Posterior cingulate gyrus (tissue), 11 donors: Measurements from ENCODE around the gene RASGRF2.
"Not testable (repeated sequence)": the region's sequence is repeated elsewhere in the genome, so short reads cannot be mapped to it uniquely, and the experiment has no call there.

Experiments
- DNase-seq, 10 donors: peaks; one replicate each; pipeline versions ENCODE4 v3.0.0 to v3.0.0-alpha.2; 2020 to 2021; ENCODE audit warnings: mixed read lengths in 3 of 10
- intact Hi-C: fragments of 100-400 bp; cut with DNase I; formaldehyde crosslinking; loops from one replicate; pipeline ENCODE4 v1.15.1; 2023

The RASGRF2 gene

GRCh38 chr5:81105261-81105877 is 145.2 kb downstream of the RASGRF2 start:
- intact Hi-C loops, result no loop called here
- no peak for DNase-seq

- intact Hi-C loops, result no loop called here
- no peak for DNase-seq
Measured at GRCh38 chr5:81115261-81115660, 155.1 kb downstream of the RASGRF2 start.

- intact Hi-C loops, result no loop called here
Measured at GRCh38 chr5:81117566-81117965, 157.4 kb downstream of the RASGRF2 start.

GRCh38 chr5:81121273-81121672 is 161.1 kb downstream of the RASGRF2 start:
- intact Hi-C loops, result no loop called here
- DNase-seq, result no peak

More at GRCh38 chr5:81117566-81117965, 157.4 kb downstream of the RASGRF2 start:
- DNase-seq, result no peak

GRCh38 chr5:81121836-81122630 is 161.9 kb downstream of the RASGRF2 start:
- intact Hi-C loops, result no loop called here
- peak in 8 of 10 donors; percentile 28 to 85 (median 49) for DNase-seq

- DNase-seq, intact Hi-C loops: not testable (repeated sequence)
Measured at GRCh38 chr5:81124689-81125088, 164.5 kb downstream of the RASGRF2 start.

- DNase-seq, result no peak
- intact Hi-C loops, result no loop called here
Measured at GRCh38 chr5:81125959-81126358, 165.8 kb downstream of the RASGRF2 start.

- intact Hi-C loops, result no loop called here
- DNase-seq, result no peak
Measured at GRCh38 chr5:81128416-81128815, 168.3 kb downstream of the RASGRF2 start.

GRCh38 chr5:81132381-81132780 is 172.2 kb downstream of the RASGRF2 start:
- intact Hi-C loops, result no loop called here
- no peak for DNase-seq

- intact Hi-C loops, result no loop called here
- no peak for DNase-seq
Measured at GRCh38 chr5:81134066-81134465, 173.9 kb downstream of the RASGRF2 start.

- intact Hi-C loops, result no loop called here
Measured at GRCh38 chr5:81134566-81134965, 174.4 kb downstream of the RASGRF2 start.

GRCh38 chr5:81136557-81136956 is 176.4 kb downstream of the RASGRF2 start:
- intact Hi-C loops, result no loop called here
- no peak for DNase-seq

More at GRCh38 chr5:81134566-81134965, 174.4 kb downstream of the RASGRF2 start:
- DNase-seq, result no peak

GRCh38 chr5:81137833-81138232 is 177.7 kb downstream of the RASGRF2 start:
- intact Hi-C loops, result no loop called here
- no peak for DNase-seq

- intact Hi-C loops, result no loop called here
- no peak for DNase-seq
Measured at GRCh38 chr5:81140441-81140840, 180.3 kb downstream of the RASGRF2 start.

- intact Hi-C loops, result no loop called here
- no peak for DNase-seq
Measured at GRCh38 chr5:81140943-81141342, 180.8 kb downstream of the RASGRF2 start.

GRCh38 chr5:81142108-81142507 is 181.9 kb downstream of the RASGRF2 start:
- DNase-seq, result no peak
- intact Hi-C loops, result no loop called here

GRCh38 chr5:81145329-81145935 is 185.3 kb downstream of the RASGRF2 start:
- intact Hi-C loops, result no loop called here
- no peak for DNase-seq

- DNase-seq, result no peak
- intact Hi-C loops, result no loop called here
Measured at GRCh38 chr5:81146031-81146430, 185.9 kb downstream of the RASGRF2 start.

GRCh38 chr5:81147011-81147885 is 187.1 kb downstream of the RASGRF2 start:
- intact Hi-C loops, result no loop called here
- no peak for DNase-seq

GRCh38 chr5:81147886-81148571 is 187.9 kb downstream of the RASGRF2 start:
- DNase-seq, result no peak
- intact Hi-C loops, result no loop called here
